Cerebellar cortex (tissue), 1 donor: Measurements from ENCODE around the gene PLCD1.

Experiments used
- DNase-seq: peaks from one replicate; pipeline ENCODE4 v3.0.0-alpha.2; 2015; ENCODE audit warnings: low spot score

PLCD1 gene

GRCh38 chr3:37964146-37964545, 65.3 kb downstream of the PLCD1 start:
- DNase-seq: no peak

GRCh38 chr3:37963635-37964034, 65.8 kb downstream of the PLCD1 start:
- no peak for DNase-seq

- no peak for DNase-seq
Observed at GRCh38 chr3:37963016-37963415, 66.4 kb downstream of the PLCD1 start.

GRCh38 chr3:37961622-37962431, 67.6 kb downstream of the PLCD1 start:
- DNase-seq: no peak

GRCh38 chr3:37957539-37957936, 71.9 kb downstream of the PLCD1 start:
- no peak for DNase-seq
